ENCODE measurements around the gene BEX1. TPM values are rescaled to one million over a fixed set of nuclear protein-coding genes. Genes with fewer than 3 reads are reported as not detected.

BEX1 gene
- total and polyA plus RNA-seq, 2 experiments from 2014 or later: 60.6 to 72.2 TPM

DNA sequence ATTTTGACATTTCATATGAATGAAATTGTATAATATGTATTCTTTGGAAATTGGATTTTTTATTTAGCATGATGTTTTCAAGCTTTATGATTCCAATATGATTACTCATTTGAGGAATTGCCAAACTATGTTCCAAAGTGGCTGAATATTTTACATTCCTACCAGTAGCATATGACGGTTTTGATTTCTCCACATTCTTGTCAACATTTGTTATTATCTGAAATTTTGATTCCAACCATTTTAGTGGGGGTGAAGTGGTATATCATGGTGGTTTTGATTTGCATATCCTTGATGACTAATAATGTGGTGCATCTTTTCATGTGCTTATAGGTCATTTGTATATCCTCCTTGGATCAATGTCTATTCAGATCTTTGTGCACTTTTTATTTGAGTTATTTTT lies 2.6 kb upstream of the BEX1 start:
- TF ChIP-seq EZH2phosphoT487 (IDR thresholded peaks at IDR 0.05; ENCODE audit: low read depth, severe bottlenecking, unreplicated experiment) (no peak), EZH2 (IDR thresholded peaks at IDR 0.05; ENCODE audit: borderline replicate concordance) (no peak)
- TF ChIP-seq, protein P1, sequence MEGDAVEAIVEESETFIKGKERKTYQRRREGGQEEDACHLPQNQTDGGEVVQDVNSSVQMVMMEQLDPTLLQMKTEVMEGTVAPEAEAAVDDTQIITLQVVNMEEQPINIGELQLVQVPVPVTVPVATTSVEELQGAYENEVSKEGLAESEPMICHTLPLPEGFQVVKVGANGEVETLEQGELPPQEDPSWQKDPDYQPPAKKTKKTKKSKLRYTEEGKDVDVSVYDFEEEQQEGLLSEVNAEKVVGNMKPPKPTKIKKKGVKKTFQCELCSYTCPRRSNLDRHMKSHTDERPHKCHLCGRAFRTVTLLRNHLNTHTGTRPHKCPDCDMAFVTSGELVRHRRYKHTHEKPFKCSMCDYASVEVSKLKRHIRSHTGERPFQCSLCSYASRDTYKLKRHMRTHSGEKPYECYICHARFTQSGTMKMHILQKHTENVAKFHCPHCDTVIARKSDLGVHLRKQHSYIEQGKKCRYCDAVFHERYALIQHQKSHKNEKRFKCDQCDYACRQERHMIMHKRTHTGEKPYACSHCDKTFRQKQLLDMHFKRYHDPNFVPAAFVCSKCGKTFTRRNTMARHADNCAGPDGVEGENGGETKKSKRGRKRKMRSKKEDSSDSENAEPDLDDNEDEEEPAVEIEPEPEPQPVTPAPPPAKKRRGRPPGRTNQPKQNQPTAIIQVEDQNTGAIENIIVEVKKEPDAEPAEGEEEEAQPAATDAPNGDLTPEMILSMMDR (IDR thresholded peaks at IDR 0.05; ENCODE audit: poor library complexity): no peak
- H3K4me3 ChIP-seq: no peak overlapping the region
- no peaks in the 10 kb centered on the region for H3K9me3 ChIP-seq (ENCODE audit: low read depth)
- no peaks in the 10 kb centered on the region for H4K20me1 ChIP-seq (ENCODE audit: insufficient read depth, poor library complexity, severe bottlenecking)
- H3K79me2 ChIP-seq: no peaks in the 10 kb centered on the region
- H3K36me3 ChIP-seq (replicated peaks; ENCODE audit: insufficient read depth, low read depth): no peaks in the 10 kb centered on the region
- no peak for DNase-seq (ENCODE audit: low spot score)
- H2AFZ ChIP-seq: no peak overlapping the region
- no peak overlapping the region for H3K27ac ChIP-seq
- H3K27me3 ChIP-seq: no peaks in the 10 kb centered on the region
- no peak overlapping the region for H3K4me2 ChIP-seq
- H3K4me1 ChIP-seq (ENCODE audit: insufficient read depth): no peaks in the 10 kb centered on the region
- WGBS (ENCODE audit: low lambda C conversion rate, missing lambda C conversion rate): 72% methylated on average over 1 of the region's 1 CpG
- no peaks in the 10 kb centered on the region for H3K9me2 ChIP-seq (replicated peaks; ENCODE audit: insufficient read depth)

DNA sequence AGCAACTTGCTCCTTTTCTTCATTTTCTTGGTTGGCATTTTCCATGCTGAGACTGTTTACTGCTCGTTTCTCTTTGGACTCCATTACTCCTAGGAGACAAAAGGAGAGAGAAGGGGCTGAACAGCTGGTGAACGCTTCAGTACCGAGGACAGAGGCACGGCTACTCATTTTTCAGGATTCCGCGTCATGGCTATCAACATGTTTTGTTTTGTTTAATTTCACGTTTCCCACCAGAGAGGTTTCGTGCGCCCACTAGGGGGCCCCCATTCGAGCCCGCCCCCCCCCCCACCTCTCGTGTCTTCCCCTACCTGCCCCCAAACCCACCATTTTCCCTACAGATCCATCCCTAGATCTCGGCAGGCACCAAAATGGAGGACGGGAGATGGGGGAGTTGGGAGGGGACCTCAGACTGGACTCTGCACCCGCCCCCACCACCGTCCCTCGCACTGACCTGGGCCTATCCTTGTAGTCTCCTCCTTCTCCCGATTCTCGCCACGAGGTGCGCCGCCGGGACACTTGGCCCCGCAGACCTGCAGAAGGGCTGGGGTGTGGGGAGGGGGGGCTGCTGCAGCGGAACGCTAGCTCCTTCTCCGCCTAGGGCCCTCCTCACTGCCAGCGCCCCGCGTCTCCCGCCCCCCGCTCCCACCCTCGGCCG lies 653 bp downstream of the BEX1 start:
- Histone ChIP-seq H3K79me2 (no peaks in the 10 kb centered on the region), H3K27ac (no peak overlapping the region), H3K36me3 (replicated peaks; ENCODE audit: insufficient read depth, low read depth) (no peaks in the 10 kb centered on the region), H3K9me2 (replicated peaks; ENCODE audit: insufficient read depth) (no peaks in the 10 kb centered on the region), H3K27me3 (no peaks in the 10 kb centered on the region), H3K4me2 (peak overlapping the region; percentile 80), H4K20me1 (ENCODE audit: insufficient read depth, poor library complexity, severe bottlenecking) (no peaks in the 10 kb centered on the region), H3K9me3 (ENCODE audit: low read depth) (no peaks in the 10 kb centered on the region), H3K4me1 (ENCODE audit: insufficient read depth) (no peaks in the 10 kb centered on the region), H3K4me3 (peak overlapping the region; percentile 20), H2AFZ (no peak overlapping the region)
- TF ChIP-seq EZH2 (IDR thresholded peaks at IDR 0.05; ENCODE audit: borderline replicate concordance) (no peak), EZH2phosphoT487 (IDR thresholded peaks at IDR 0.05; ENCODE audit: low read depth, severe bottlenecking, unreplicated experiment) (no peak)
- TF ChIP-seq, protein P1 (IDR thresholded peaks at IDR 0.05; ENCODE audit: poor library complexity): peak; percentile 19
- 43% methylated on average over 10 of the region's 34 CpGs for WGBS (ENCODE audit: low lambda C conversion rate, missing lambda C conversion rate)
- DNase-seq (ENCODE audit: low spot score): peak; percentile 58

DNA sequence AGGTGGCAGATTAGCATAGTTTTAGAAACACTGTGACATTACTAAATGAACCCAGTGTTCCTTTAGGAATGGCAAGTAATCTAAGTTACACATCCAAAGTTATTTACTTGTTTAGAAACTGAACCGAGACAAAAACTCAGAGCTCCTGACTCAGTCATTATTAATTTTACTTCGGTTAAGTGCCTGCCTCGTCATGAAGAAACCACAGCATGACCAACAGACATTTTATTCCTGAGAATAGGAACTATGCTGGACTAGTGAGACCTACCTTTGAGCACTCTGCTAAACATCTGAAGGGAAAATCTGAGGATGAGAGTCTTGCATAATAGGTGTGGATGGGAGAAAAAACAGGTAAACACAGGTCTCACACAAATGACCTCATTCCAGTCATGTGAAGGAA lies 2.5 kb downstream of the BEX1 start:
- Histone ChIP-seq H3K36me3 (replicated peaks; ENCODE audit: insufficient read depth, low read depth) (no peaks in the 10 kb centered on the region), H3K4me2 (no peak overlapping the region), H3K4me3 (no peak overlapping the region), H2AFZ (no peak overlapping the region), H3K9me2 (replicated peaks; ENCODE audit: insufficient read depth) (no peaks in the 10 kb centered on the region), H3K79me2 (no peaks in the 10 kb centered on the region), H3K4me1 (ENCODE audit: insufficient read depth) (no peaks in the 10 kb centered on the region), H3K9me3 (ENCODE audit: low read depth) (no peaks in the 10 kb centered on the region), H4K20me1 (ENCODE audit: insufficient read depth, poor library complexity, severe bottlenecking) (no peaks in the 10 kb centered on the region), H3K27me3 (no peaks in the 10 kb centered on the region), H3K27ac (no peak overlapping the region)
- 71% methylated on average over 3 of the region's 3 CpGs for WGBS (ENCODE audit: low lambda C conversion rate, missing lambda C conversion rate)
- TF ChIP-seq, protein P1 (IDR thresholded peaks at IDR 0.05; ENCODE audit: poor library complexity): no peak
- TF ChIP-seq EZH2phosphoT487 (IDR thresholded peaks at IDR 0.05; ENCODE audit: low read depth, severe bottlenecking, unreplicated experiment) (no peak), EZH2 (IDR thresholded peaks at IDR 0.05; ENCODE audit: borderline replicate concordance) (no peak)
- no peak for DNase-seq (ENCODE audit: low spot score)

Measured in hepatocyte (in vitro differentiated cells).